H1 (cell line): ENCODE data around the gene SMAD6.

Experiments used
- EP300 ChIP-seq, 2 experiments: IDR thresholded peaks; 1 replicate in 1 of 2; 2 replicates in 1 of 2; pipeline ENCODE4 v1.6.1; 2011 to 2012; ENCODE audit warnings: low read depth in 2 of 2, low read length in 2 of 2, mild to moderate bottlenecking in 2 of 2, borderline replicate concordance in 1 of 2, inconsistent platforms in 1 of 2, moderate library complexity in 1 of 2
- EZH2 ChIP-seq: fragments of 200-600 bp; sonication (generic); IDR thresholded peaks from 2 replicates; pipeline ENCODE4 v1.7.1; 2012; ENCODE audit warnings: low read depth, mild to moderate bottlenecking, moderate library complexity, low read length, inconsistent platforms; ENCODE audit not compliant: severe bottlenecking
- GABPA ChIP-seq: IDR thresholded peaks from 2 replicates; pipeline ENCODE4 v1.6.1; 2011; ENCODE audit warnings: mild to moderate bottlenecking, low read length, moderate library complexity, borderline replicate concordance; ENCODE audit not compliant: insufficient read depth
- MAFK ChIP-seq: IDR thresholded peaks from 2 replicates; pipeline ENCODE4 v1.6.1; 2012; ENCODE audit warnings: low read depth, mild to moderate bottlenecking, improper control_type of control experiment, low read length
- NANOG ChIP-seq: IDR thresholded peaks from 2 replicates; pipeline ENCODE4 v1.6.1; 2011; ENCODE audit warnings: low read length, low read depth, mild to moderate bottlenecking, inconsistent platforms; ENCODE audit not compliant: insufficient read depth, poor library complexity, severe bottlenecking
- POLR2A ChIP-seq, 2 experiments: IDR thresholded peaks; 1 replicate in 1 of 2; 2 replicates in 1 of 2; pipeline ENCODE4 v1.6.1; 2011; ENCODE audit warnings: low read depth in 2 of 2, low read length in 2 of 2, mild to moderate bottlenecking in 2 of 2; ENCODE audit errors: control extremely low read depth in 1 of 2
- RNF2 ChIP-seq: fragments of 200-900, 300-1000 bp; sonication (generic); IDR thresholded peaks from 2 replicates; pipeline ENCODE4 v1.7.1; 2016; ENCODE audit warnings: borderline replicate concordance, low read depth, mild to moderate bottlenecking, antibody characterized with exemption, low read length; ENCODE audit not compliant: poor library complexity, severe bottlenecking; ENCODE audit errors: missing control alignments
- TAF1 ChIP-seq: IDR thresholded peaks from 2 replicates; pipeline ENCODE4 v1.6.1; 2011; ENCODE audit warnings: mild to moderate bottlenecking, low read depth, low read length
- TF ChIP-seq, protein P1 (sequence below), 3 experiments: IDR thresholded peaks; 1 replicate in 2 of 3; 2 replicates in 1 of 3; pipeline versions ENCODE4 v1.5.1 to v1.6.1; 2011; ENCODE audit warnings: low read length in 3 of 3, mild to moderate bottlenecking in 3 of 3, inconsistent platforms in 2 of 3, low read depth in 1 of 3, moderate library complexity in 1 of 3; ENCODE audit not compliant: insufficient read depth in 1 of 3; ENCODE audit errors: control extremely low read depth in 1 of 3
- TF ChIP-seq, protein P2 (sequence below): IDR thresholded peaks from 2 replicates; pipeline ENCODE4 v1.6.1; 2012; ENCODE audit warnings: inconsistent platforms

DNA sequence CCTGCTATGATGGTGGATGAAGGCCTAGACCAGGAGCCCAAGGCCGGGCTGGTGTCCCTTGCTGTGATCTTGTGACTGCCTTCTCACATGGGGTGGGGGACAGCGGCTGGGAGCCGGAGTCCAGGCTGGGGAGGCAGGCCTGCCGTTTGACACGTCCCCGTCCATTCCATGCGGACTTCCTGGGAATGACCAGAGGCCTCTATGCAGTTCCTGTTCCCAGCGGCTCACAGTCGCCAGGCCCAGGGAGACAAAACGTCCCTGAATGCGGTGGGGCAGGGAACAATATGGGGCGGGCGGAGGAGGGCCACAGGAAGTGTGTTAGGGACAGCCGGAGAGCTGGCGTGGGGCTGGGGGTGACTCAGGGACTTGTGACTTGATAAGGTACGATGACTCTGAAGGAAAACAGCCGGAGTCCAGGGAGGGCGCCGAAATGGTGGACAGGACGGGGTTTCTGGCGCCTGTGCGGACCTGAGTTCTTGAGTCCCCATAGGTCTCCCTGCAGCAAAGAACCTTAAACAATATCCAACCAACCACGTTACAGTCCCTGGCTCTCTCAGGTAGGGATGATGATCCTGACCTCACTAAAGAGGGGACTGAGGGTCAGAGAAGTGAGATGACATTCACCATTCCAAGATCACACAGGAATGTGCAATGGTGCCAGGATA is 40.5 kb upstream of the SMAD6 start:
- TF ChIP-seq RNF2, result no peak
- TF ChIP-seq, protein P1, sequence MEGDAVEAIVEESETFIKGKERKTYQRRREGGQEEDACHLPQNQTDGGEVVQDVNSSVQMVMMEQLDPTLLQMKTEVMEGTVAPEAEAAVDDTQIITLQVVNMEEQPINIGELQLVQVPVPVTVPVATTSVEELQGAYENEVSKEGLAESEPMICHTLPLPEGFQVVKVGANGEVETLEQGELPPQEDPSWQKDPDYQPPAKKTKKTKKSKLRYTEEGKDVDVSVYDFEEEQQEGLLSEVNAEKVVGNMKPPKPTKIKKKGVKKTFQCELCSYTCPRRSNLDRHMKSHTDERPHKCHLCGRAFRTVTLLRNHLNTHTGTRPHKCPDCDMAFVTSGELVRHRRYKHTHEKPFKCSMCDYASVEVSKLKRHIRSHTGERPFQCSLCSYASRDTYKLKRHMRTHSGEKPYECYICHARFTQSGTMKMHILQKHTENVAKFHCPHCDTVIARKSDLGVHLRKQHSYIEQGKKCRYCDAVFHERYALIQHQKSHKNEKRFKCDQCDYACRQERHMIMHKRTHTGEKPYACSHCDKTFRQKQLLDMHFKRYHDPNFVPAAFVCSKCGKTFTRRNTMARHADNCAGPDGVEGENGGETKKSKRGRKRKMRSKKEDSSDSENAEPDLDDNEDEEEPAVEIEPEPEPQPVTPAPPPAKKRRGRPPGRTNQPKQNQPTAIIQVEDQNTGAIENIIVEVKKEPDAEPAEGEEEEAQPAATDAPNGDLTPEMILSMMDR (IDR thresholded peaks at IDR 0.05; ENCODE audit: control extremely low read depth in 1 of 3, insufficient read depth in 1 of 3, low read depth in 1 of 3, low read length in 3 of 3), result no peak
- no peak for TF ChIP-seq POLR2A (IDR thresholded peaks at IDR 0.05; ENCODE audit: control extremely low read depth in 1 of 2, low read depth in 2 of 2, low read length in 2 of 2)
- no peak for TF ChIP-seq EZH2
- TF ChIP-seq, protein P2, sequence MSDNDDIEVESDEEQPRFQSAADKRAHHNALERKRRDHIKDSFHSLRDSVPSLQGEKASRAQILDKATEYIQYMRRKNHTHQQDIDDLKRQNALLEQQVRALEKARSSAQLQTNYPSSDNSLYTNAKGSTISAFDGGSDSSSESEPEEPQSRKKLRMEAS, result no peak
- no peak for TF ChIP-seq EP300 (IDR thresholded peaks at IDR 0.05; ENCODE audit: borderline replicate concordance in 1 of 2, low read depth in 2 of 2, low read length in 2 of 2)
- TF ChIP-seq GABPA, result no peak
- TF ChIP-seq NANOG, result no peak
- TF ChIP-seq MAFK, result no peak
- no peak for TF ChIP-seq TAF1
